NCI-H2081 (cell line): ENCODE measurements around the gene GLIS1.

Source experiments
- DNase-seq, 2 experiments: peaks; one replicate each; lab custom pipeline; 2025; lab: John Stamatoyannopoulos, UW

The GLIS1 gene

GRCh38 chr1:53678938-53679825 lies 59.8 kb downstream of the GLIS1 start:
- no peak for DNase-seq

- DNase-seq = no peak
These were observed 60.5 kb downstream of the GLIS1 start for GRCh38 chr1:53678507-53678906.

GRCh38 chr1:53678046-53678445 lies 60.9 kb downstream of the GLIS1 start:
- DNase-seq = no peak

- DNase-seq = no peak
These were observed 61.5 kb downstream of the GLIS1 start for GRCh38 chr1:53677486-53677885.

- no peak for DNase-seq
These were observed 66.2 kb downstream of the GLIS1 start for GRCh38 chr1:53672785-53673184.

GRCh38 chr1:53672243-53672642 lies 66.7 kb downstream of the GLIS1 start:
- no peak for DNase-seq

GRCh38 chr1:53669621-53670191 lies 69.3 kb downstream of the GLIS1 start:
- DNase-seq = no peak

- DNase-seq = no peak
These were observed 72.4 kb downstream of the GLIS1 start for GRCh38 chr1:53666566-53666965.

GRCh38 chr1:53665996-53666395 lies 73.0 kb downstream of the GLIS1 start:
- DNase-seq = no peak

- no peak for DNase-seq
These were observed 75.2 kb downstream of the GLIS1 start for GRCh38 chr1:53663529-53664300.

- no peak for DNase-seq
These were observed 76.0 kb downstream of the GLIS1 start for GRCh38 chr1:53662951-53663350.

GRCh38 chr1:53662169-53662568 lies 76.8 kb downstream of the GLIS1 start:
- DNase-seq = no peak

GRCh38 chr1:53661496-53661895 lies 77.5 kb downstream of the GLIS1 start:
- no peak for DNase-seq

GRCh38 chr1:53660666-53661065 lies 78.3 kb downstream of the GLIS1 start:
- DNase-seq = no peak

- no peak for DNase-seq
These were observed 79.5 kb downstream of the GLIS1 start for GRCh38 chr1:53659436-53659835.

- no peak for DNase-seq
These were observed 80.3 kb downstream of the GLIS1 start for GRCh38 chr1:53658489-53659230.

GRCh38 chr1:53657891-53658396 lies 81.0 kb downstream of the GLIS1 start:
- DNase-seq = no peak

GRCh38 chr1:53657531-53657805 lies 81.5 kb downstream of the GLIS1 start:
- no peak for DNase-seq

GRCh38 chr1:53656747-53657530 lies 82.0 kb downstream of the GLIS1 start:
- DNase-seq = no peak

GRCh38 chr1:53655931-53656746 lies 82.8 kb downstream of the GLIS1 start:
- no peak for DNase-seq
